ENCODE results near the gene C3orf18. TPM values are rescaled to one million over a fixed set of nuclear protein-coding genes. Genes with fewer than 3 reads are reported as not detected.

Gene C3orf18
- total RNA-seq, 1 experiment from 2014 or later = 20.1 TPM

DNA sequence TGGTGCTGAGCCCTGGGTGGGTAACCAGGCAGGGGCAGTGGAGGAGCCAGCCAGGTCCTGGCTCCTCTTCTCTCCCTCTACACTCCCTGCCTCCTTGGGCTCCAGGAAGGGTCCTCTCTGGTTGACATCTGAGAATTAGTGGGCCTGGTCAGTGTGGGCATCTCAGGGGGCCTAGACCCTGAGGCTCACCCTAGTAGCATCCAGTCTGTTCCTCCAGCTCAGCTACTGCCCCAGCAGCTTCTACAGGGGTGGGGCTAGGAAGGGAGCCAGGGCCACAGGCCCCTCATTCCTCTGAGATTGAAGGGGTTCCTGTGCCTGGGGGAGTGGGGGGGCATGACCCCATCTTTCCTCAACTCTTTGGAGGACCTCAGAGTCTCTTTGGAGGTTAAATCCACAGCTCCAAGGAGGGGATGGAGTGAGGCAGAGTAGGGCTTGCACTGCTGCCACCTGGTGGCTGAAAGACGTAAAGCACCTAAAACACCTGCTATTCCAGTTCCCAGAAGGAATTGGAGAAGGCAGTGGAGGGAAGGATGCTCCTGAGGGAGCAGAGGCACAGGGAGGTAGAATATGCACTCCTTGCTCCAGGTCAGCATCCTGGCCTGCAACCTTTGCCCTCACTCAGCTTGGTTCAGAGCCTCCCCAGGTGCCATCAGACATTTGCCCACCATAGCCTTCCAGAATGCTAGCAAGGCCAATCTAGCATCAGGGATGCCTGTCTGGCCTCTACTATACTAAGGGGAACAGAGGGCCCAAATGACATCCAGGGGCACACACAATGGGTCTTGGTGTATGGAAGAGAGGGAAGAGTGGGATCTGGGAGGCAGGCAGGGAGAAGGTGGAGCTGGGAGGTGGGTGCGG is 25.1 kb downstream of the C3orf18 start:
- Histone ChIP-seq H3K27me3 (no peaks in the 10 kb centered on the region), H3K4me3 (no peak overlapping the region), H3K36me3 (no peaks in the 10 kb centered on the region), H3K9me3 (no peaks in the 10 kb centered on the region)
- peak; percentile 9 for DNase-seq

DNA sequence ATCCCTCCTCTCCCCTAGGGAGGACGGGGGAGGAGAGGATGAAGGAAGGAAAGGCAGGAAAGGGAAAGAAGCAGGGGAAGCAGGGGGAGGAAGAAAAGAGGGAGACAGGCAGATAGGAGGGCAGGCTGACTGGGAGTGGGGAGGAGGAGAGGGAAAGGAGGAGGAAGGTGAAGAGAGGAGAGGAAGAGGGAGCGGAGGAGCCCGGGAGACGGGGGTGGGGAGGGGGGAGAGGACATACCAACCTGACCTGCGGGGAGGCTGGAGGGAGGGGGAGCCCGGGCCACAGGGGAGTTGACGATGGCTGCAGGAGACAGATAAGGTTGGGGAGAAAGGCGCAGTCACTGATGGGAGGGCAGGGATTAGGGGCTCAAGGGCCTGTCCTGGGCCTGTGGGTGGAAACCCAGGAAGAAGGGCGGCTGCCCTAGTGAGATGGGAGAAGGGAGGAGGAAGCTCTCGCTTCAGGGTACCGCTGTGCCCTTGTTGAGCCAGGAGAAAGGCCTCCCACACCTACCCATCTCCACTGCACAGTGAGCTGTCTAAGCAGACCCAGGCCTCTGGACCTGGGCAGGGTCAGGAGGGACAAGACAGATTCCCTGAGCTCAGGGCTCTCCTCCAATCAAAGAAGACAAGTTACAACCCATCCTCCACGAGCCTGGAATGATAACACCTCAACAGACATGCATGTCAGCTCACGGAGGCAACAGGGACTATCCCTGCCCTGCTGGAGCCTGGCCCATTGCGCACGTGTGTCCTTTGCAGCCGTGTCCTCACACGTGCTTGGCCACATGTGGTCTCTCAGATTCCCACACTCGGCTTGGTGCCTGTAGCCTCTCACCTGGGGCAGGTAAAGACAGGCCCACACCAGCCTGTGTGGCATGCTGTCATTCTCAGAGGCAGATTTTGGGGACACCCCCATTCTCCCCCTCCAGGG is 27.9 kb downstream of the C3orf18 start:
- DNase-seq = no peak
- no peaks in the 10 kb centered on the region for H3K27me3 ChIP-seq
- no peaks in the 10 kb centered on the region for H3K9me3 ChIP-seq
- no peaks in the 10 kb centered on the region for H3K36me3 ChIP-seq
- no peak overlapping the region for H3K4me3 ChIP-seq

DNA sequence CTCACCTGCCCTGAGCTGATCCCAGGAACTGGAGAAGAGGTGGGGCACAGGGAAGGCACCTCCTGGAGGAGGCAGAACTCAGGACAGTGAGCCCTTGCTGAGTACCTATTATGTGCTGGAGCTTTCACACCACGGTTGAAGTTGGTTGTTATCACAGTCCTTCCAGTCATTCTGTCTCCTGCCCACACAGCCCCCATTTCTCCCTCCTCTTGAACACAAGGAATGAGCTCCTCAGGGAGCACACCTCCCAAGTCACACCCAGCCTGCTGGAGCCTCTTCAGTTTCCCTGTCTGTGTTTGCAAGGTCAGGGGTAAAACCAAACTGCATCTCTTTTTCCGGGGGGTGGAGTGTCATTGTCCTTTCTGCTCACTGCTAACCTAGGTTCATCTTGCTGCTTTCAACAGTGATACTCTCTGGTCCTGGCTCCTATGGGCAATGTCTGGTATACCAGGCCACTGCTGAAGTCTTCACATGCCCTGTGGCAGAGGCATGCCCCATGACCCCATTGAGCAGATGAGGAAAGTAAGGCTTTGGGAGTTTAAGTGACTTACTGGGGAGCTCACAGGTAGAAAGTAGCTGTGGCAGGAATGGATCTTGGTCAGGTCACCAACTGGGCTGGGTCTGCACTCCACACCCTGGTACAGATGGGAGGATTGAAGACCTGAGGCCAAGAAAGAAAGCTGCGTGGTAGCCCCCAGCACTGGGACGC is 30.0 kb downstream of the C3orf18 start:
- Histone ChIP-seq H3K4me3 (no peak overlapping the region), H3K9me3 (no peaks in the 10 kb centered on the region), H3K36me3 (no peaks in the 10 kb centered on the region), H3K27me3 (no peaks in the 10 kb centered on the region)
- no peak for DNase-seq

DNA sequence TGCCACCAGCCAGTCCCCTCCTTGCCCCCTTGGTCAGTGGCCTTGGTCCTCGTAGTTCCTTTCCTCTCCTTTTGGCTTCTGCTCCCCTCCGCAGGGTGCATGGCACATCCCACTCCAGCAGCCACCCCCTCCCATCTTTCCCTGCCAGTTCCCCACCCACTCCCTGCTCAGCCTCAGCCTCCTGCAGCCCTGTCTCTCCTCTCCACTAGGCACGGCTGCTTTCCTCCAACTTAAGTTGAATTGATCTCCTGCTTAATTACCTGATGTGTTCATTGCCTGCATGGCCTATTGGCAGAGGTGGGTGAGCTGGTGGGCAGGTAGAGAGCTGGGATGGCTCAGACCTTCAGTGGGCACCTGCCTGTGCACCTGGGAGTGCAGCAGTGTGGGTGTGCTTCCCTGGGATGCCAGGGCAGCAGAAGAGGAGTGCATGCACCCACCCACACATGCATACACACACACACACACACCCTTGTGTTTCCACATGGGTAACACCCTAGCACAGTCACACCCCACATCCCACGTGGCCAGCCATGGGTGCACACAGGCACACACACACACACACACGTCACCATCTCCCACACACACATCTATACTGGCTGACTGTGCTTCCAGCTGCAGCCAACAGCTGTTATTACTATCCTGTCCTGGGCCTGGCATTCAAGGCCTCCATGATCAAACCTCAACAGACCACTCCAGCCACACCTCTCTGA is 30.9 kb downstream of the C3orf18 start:
- Histone ChIP-seq H3K9me3 (no peaks in the 10 kb centered on the region), H3K4me3 (no peak overlapping the region), H3K27me3 (no peaks in the 10 kb centered on the region), H3K36me3 (no peaks in the 10 kb centered on the region)
- no peak for DNase-seq

DNA sequence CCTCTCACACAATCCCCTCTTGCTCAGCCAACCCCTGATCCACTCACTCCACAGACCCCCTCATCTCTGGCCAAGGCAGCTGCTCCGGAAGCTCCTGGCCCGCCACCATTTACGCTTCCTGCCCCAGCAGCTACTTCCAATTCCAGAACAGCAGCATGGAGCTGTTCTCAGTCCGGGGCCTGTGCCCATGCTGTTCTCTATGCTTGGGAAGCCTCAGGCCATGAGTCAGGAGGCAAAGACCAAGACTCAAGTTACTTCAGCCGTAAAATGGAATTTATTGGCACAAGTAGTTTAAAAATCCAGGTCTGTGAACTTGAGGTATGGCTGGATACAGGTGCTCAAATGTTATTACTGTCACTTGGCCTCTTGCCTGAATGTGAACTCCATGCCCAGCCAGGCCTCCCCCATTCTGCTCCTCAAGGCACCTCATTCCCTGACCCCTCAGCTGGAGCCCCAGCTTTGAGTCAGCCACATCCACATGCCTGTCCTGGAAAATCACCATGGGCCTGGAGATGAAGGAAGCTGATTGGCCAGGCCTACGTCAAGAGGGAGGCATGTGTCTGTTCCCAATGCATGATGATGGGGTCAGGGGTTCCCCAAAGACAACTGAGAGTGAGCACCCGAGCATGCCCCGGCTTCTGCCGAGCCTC is 32.7 kb downstream of the C3orf18 start:
- DNase-seq = no peak
- Histone ChIP-seq H3K9me3 (no peaks in the 10 kb centered on the region), H3K36me3 (no peaks in the 10 kb centered on the region), H3K4me3 (no peak overlapping the region), H3K27me3 (no peaks in the 10 kb centered on the region)

DNA sequence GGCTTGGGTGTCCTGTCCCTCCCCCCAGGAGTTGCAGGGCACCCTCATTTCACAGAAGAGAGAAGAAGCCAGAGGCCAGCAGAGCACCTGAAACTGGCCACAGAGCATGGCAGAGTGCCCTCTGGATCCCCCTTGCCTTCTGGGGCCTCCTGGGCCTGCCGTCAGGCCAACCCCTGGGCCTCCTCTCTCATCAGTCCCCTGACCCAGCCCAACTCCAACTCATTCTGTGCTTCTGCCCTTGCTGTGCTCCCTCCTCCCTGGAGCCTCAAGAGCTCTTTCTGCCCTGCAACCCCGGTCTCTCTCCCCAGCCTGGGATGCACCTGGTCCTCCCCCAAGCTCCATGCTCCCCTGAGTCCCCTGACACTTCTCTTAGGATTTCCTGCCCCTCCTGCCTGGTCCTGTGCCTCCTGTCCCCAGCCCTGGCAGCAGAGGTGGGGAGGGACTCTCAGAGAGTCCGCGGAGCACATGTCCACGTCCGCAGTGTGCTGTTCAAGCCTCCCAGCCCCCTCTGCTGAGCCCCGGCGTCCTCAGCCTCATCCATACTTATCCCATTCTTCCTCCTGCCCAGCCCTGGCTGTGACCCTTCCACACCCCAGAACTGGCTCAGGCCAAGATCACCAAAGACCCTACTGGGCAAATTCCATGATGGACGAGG is 33.6 kb downstream of the C3orf18 start:
- no peak overlapping the region for H3K4me3 ChIP-seq
- H3K9me3 ChIP-seq = no peaks in the 10 kb centered on the region
- DNase-seq = no peak
- no peaks in the 10 kb centered on the region for H3K36me3 ChIP-seq
- no peaks in the 10 kb centered on the region for H3K27me3 ChIP-seq

DNA sequence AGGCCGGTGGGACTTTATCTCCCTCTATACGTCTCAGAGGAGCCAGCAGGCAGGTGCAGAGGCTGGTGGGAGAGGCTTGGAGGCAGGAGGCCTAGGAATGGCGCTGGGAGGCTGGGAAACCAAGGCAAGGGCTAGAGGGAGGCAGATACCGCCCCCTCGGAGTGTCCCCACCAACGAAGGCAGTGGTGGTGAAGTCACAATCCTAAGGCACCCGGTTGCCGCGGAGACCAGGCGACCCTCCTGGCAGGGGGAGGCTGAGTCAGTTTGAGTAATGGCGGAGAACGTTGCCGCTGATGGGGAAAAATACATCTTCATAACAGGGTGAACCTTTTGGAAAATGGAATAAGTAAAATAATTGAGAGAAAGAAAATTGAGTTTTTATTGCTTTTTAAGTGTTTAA is 34.2 kb downstream of the C3orf18 start:
- H3K4me3 ChIP-seq = no peak overlapping the region
- no peaks in the 10 kb centered on the region for H3K27me3 ChIP-seq
- H3K9me3 ChIP-seq = no peaks in the 10 kb centered on the region
- no peak for DNase-seq
- H3K36me3 ChIP-seq = no peaks in the 10 kb centered on the region

DNA sequence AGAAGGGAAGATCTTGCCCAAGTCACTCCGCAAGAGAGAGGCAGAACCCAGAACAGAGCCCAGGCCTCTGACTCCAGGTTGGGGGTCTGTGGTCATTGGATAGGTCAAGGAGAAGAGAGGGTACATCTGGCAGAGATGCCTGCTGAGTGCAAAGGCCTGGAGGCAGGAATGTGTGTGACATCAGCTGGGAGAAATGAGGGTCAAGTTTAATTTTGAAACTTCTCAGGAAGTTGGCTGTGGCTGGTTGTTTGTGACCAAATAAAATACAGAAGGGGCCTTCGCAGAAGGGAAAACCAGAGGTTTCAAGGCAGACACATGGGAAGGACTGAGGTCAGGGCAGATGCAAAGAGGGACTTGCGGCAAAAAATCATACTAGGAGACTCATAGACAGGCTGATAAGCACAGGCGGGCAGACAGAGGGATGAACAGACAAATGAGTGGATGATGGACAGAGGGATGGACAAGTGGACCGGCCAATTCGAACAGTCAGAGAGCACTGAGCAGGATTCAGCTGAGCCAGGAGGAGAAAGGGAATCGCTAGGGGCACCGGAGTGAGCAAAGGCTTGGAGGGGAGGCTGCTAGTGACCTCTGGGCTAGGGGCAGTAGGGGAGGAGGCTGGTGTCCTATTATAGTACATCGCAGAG is 35.4 kb downstream of the C3orf18 start:
- H3K36me3 ChIP-seq = no peaks in the 10 kb centered on the region
- no peaks in the 10 kb centered on the region for H3K27me3 ChIP-seq
- no peak overlapping the region for H3K4me3 ChIP-seq
- H3K9me3 ChIP-seq = no peaks in the 10 kb centered on the region
- no peak for DNase-seq

DNA sequence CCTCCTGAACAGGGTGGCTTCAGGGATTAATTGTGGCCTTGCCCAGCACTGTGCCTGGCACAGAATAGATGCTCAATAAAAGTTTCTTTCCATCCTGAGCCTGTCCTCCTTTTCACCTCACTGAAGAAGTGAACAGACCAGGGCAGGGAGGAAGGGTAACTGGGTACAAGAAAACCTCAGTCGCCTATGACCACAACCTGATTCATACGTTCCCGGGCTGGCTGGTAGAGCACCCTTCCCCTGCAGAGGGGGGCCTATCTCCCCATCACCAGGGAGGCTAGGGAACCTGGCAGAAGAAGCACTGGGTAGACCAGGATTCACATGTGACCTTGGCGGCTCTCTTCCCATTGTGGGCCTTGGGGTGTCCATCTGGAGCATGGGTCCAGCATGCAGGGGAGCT is 36.3 kb downstream of the C3orf18 start:
- no peaks in the 10 kb centered on the region for H3K27me3 ChIP-seq
- H3K36me3 ChIP-seq = no peaks in the 10 kb centered on the region
- DNase-seq = no peak
- H3K9me3 ChIP-seq = no peaks in the 10 kb centered on the region
- H3K4me3 ChIP-seq = no peak overlapping the region

DNA sequence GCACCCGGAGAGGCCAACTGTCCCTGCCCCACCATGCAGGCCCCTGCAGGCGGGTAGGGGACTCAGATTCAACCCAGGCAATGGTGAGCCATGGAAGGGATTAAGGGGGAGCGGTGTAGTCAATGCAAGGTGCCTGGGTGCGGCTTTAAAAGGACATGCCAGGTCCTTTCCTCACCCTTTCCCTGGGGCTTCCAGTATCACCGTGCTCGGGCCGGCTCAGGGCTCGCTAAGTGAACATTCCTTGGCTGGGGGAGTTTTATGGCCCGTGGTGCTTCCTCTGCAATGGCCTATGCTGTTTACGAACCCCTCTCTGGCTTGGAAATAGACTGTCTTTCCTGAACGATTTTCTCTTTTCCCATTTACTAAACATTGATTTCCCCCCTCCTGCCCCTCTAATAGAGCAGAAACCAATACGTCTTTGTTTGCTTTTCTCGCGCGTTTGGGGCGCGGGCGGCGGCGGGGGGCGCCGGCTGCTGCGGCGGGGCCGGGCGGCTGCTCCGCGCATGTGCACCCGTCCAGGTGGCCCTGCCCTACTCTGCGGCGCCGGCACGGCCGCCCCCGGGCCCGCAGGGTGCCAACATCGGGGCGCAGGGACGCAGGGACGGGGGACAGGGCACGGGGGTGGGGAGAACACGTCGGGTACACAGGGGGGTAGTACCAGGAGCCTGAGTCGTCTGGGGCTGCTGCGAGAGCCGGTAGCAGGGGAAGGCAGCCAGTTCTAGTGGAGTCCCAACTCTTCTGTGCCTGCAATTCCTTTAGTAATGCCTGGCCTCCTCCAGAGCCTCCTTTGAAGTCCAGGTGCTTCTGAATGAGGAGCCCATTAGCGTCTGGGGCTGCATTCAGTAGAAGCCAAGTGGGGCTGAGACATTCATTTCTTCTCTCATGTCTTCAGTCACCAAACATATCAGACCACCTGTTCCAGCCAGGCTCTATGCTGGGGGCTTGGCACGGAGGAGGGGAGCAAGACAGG is 37.3 kb downstream of the C3orf18 start:
- no peaks in the 10 kb centered on the region for H3K9me3 ChIP-seq
- H3K36me3 ChIP-seq = no peaks in the 10 kb centered on the region
- no peaks in the 10 kb centered on the region for H3K27me3 ChIP-seq

DNA sequence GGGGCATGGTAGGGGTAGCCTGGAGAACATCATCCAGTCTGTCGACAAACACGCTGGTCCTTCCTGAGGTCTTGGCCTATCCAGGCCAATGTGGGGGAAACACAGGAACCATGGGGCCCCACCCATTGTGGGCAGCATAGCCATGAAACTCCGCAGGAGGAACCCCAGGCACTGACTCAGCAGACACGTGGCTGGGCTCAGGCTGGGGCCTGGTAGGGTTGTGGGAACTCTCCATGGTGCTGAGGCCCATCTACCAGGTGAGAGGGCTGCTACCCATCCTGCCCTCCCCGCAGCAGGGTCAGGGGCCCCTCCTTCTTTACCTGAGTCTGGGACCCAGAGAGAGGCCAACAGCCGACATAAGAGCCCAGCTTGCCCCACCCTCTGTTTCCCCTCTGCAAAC is 41.6 kb downstream of the C3orf18 start:
- DNase-seq = peak; percentile 24
- Histone ChIP-seq H3K36me3 (no peaks in the 10 kb centered on the region), H3K27me3 (no peaks in the 10 kb centered on the region), H3K4me3 (no peak overlapping the region), H3K9me3 (no peaks in the 10 kb centered on the region)

More for the DNA sequence above, 37.3 kb downstream of the C3orf18 start:
- no peak overlapping the region for H3K4me3 ChIP-seq
- DNase-seq = no peak

DNA sequence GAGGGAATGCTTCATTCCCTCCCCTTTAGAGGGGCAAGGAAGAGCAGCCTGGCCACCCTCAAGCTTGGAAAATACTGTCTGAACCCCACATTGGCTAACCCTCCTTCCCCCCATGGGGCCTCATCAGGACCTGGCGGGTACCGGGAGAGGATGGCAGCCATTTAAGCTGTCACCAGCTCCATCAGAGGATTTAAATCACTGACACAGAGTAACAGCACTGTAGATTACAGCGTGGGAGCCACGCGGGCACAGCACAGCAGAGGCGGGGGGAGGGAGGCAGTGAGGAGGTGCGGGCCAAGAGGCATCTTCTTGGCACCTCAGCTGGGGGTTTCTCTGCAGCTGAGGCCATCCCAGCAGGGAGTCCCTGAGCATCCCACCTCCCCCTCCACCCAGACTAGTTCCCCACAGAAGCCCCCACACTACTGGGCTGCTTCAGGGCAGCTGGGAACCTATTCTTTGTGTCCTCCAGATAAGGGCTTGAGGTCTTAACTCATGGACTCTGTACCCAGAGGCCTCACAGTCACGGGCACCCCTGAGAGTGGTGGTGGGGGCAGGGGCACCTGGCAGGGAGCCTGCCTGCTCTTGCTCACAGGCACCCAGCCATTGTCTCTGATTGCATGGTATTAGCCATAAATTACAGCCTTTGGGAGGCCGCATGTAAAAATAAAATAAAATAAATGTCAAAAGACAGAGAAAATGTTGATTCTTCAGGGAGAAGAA is 42.2 kb downstream of the C3orf18 start:
- H3K36me3 ChIP-seq = no peaks in the 10 kb centered on the region
- no peak overlapping the region for H3K4me3 ChIP-seq
- no peak for DNase-seq
- H3K9me3 ChIP-seq = no peaks in the 10 kb centered on the region
- no peaks in the 10 kb centered on the region for H3K27me3 ChIP-seq

DNA sequence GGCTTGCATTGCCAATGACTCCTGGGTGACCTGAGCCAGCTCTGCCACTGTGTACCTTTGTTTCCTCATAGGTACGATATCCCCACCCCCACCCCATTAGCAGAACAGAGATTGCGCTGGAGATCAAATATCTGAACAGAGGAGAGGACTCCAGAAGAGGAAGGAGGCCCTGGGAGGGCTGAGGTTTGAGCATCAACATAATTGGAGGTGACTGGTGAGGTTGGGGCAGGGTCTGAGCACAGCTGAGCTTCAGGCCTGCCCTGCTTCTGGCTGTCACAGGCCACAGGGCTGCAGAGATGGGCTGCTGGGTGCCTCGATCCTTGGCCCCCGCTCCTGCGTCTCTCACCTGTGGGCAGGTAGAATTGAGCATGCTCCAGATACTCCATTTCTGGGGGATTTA is 42.8 kb downstream of the C3orf18 start:
- no peak overlapping the region for H3K4me3 ChIP-seq
- H3K36me3 ChIP-seq = no peaks in the 10 kb centered on the region
- no peaks in the 10 kb centered on the region for H3K9me3 ChIP-seq
- no peaks in the 10 kb centered on the region for H3K27me3 ChIP-seq
- DNase-seq = no peak
